HG03565 (cell line): Measurements from ENCODE around the gene ZNF654.

Source experiments
- ATAC-seq: cut with Tn5 transposase; IDR thresholded peaks from one replicate; pipeline ENCODE4 v1.9.1; 2021; ENCODE audit warnings: mild to moderate bottlenecking, moderate library complexity; ENCODE audit not compliant: unreplicated experiment

ZNF654 gene

DNA sequence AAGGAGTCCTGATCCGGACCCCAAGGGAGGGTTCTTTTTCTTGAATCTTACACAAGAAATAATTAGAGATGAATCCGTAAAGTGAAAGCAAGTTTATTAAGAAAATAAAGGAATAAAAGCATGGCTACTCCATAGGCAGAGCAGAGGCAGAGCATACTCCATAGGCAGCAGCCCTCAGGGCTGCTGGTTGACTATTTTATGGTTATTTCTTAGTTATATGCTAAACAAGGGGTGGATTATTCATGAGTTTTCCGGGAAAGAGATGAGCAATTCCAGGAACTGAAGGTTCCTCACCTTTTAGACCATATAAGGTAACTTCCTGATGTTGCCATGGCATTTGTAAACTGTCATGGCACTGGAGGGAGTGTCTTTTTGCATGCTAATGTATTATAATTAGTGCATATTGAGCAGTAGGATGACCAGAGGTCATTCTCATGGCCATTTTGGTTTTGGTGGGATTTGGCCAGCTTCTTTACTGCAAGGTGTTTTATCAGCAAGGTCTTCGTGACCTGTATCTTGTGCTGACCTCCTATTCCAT is 132.9 kb downstream of the ZNF654 start:
- no peak for ATAC-seq

GRCh38 chr3:88192631-88193030 is 133.6 kb downstream of the ZNF654 start:
- ATAC-seq = no peak
